Left ventricle myocardium superior (tissue), 1 donor: ENCODE data around the gene ZCCHC17. TPM values are rescaled to one million over a fixed set of nuclear protein-coding genes. Genes with fewer than 3 reads are reported as not detected.
A peak's percentile ranks its signal among the peaks of the same experiment; 100 is the strongest.
"Not testable (repeated sequence)": the region's sequence is repeated elsewhere in the genome, so short reads cannot be mapped to it uniquely, and the experiment has no call there.

Experiments used
- ATAC-seq: fragments of 200-7000 bp; cut with Tn5 transposase; one replicate; pipeline ENCODE4 v1.9.1; 2020; ENCODE audit warnings: mild to moderate bottlenecking, moderate library complexity
- DNase-seq: peaks from one replicate; pipeline ENCODE4 v3.0.0-alpha.2; 2020
- intact Hi-C: fragments of 100-400 bp; cut with micrococcal nuclease; formaldehyde crosslinking; loops from one replicate; pipeline ENCODE4 v1.11.0; 2022
- long read RNA-seq: library from polyadenylated mRNA; unstranded; transcript quantifications from one replicate; pipeline ENCODE4 v2.0.0, GENCODE V29; 2021
- total RNA-seq: library from RNA; stranded (reverse); fragmentation: NEBNext Ultra II Directional; extraction: Animal tissue kit (Norgen Biotek cat#: 25700); gene quantifications from one replicate; pipeline ENCODE4 v1.2.1, GENCODE V29; 2021
- donor health status: DM: no; HTN: yes; CAD: no; lungs with severe emphysema.

The ZCCHC17 gene, protein sequence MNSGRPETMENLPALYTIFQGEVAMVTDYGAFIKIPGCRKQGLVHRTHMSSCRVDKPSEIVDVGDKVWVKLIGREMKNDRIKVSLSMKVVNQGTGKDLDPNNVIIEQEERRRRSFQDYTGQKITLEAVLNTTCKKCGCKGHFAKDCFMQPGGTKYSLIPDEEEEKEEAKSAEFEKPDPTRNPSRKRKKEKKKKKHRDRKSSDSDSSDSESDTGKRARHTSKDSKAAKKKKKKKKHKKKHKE
- total RNA-seq: 11.1 TPM
- long read RNA-seq, transcript ZCCHC17-201 (8 exons, 1,605 nt): major isoform, 9 of 62 reads
- long read RNA-seq, partial matches to known transcripts: 2 of 62 reads
- long read RNA-seq, other reads (novel, unspliced or antisense): 51 of 62 reads

DNA sequence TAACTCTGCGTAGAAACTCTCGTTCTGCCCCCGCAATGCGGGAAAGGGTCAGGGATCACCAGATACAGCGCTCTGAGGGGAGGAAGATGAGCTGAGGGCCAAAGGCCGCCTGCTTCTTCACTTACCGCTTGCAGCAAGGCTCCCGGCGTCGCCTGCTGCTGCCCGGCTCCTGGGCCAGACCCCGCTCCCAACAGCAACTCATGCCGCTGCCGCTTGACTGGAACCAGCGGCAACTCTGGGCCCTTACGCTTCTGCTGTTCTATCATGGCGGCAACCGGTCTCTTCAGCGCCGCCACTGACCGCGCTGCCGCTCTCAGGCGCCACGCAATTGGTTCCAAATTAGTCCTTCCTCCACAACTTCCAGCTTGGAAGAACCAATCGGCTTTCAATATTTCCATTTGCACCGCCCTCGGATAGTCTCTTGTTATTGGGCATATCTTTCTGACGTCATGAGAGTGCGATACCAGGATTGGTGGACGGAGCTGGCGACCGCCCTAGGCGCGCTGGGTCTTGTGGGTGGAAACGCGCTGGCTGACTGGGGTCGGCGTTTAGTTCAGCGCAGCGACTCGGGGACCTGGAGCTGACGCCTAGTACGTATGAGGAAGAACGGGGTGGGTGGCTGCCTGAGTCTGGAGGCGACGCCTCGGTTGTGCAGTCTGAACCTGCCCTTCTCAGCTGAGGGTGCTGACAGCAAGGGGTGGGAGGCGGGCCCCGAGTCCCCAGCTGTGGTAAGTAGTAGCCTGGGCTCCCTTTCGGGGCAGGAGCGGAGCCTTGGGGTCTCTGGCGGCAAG is at the start of gene ZCCHC17, which contains the start of gene SNRNP40:
TSS of gene ZCCHC17 (plus strand) at position 547 of the 791 bp plus-strand sequence. CDS start 13,067 bp downstream, outside the sequence.
TSS of gene SNRNP40 (minus strand) at position 303 of the 791 bp plus-strand sequence. CDS start at position 266, 37 bp downstream.
- peak; percentile 99 for ATAC-seq
- DNase-seq: peak; percentile 94
- intact Hi-C loops: no loop called here

- ATAC-seq (no peak), DNase-seq (no peak)
- intact Hi-C loops: no loop called here
Measured at GRCh38 chr1:31248276-31248675, 48.6 kb upstream of the ZCCHC17 start.

GRCh38 chr1:31249854-31250253 is 47.0 kb upstream of the ZCCHC17 start:
- intact Hi-C loops: no loop called here
- no peak for DNase-seq
- no peak for ATAC-seq

DNA sequence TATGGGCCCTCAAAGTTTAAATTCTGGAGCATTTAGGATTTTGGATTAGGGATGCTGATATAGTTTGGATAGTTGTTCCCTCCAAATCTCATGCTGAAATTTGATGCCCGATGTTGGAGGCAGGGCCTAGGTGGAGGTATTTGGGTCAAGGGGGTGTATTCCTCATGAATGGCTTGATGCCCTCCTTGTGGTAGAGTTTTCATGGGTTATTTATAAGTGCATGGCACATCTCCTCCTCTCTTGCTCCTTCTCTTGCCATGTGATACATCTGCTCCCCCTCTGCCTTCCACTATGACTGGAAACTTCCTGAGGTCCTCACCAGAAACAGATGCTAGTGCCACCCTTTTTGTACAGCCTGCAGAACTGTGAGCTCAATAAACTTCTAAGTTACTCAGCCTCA is 39.6 kb upstream of the ZCCHC17 start:
- ATAC-seq: no peak
- no peak for DNase-seq
- intact Hi-C loops: no loop called here

DNA sequence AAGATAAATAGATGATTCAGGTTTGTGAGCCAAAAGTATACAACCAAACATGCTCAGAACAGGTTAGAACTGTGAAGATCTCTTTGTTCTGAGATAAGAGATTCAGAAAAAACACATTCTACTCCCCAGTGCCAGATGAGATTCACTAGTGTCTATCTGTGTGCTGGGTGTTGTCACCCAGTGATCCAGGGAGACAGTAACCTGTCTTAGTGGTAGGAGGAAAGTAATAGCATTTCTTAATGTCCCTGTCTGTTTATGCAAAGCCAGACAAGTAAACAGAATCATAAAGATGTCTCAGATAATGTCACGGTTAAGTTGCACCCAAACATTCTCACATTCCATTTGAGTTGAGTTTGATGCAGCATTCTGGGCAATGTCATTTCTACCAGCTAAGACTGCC is 38.3 kb upstream of the ZCCHC17 start:
- intact Hi-C loops: no loop called here
- DNase-seq (no peak), ATAC-seq (no peak)

DNA sequence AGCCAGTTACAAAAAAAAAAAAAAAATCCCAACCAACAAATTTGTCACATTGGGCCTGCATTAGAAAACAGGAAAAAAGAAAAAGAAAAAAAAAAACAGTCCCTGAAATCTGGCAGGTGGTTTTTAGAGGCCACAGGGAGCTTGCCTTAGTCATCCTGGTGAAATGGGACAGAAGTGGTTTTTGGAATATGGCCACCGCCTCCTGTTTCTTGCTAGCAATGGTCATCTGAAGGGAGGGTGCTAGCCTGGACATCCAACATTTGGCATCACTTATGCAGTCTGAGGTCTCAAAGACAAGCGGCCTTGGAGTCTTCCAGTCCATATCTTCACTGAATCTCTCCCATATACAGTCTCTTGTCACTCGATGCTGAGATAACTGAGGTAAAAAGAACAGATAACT is 37.1 kb upstream of the ZCCHC17 start:
- no peak for ATAC-seq
- no peak for DNase-seq
- intact Hi-C loops: no loop called here

DNA sequence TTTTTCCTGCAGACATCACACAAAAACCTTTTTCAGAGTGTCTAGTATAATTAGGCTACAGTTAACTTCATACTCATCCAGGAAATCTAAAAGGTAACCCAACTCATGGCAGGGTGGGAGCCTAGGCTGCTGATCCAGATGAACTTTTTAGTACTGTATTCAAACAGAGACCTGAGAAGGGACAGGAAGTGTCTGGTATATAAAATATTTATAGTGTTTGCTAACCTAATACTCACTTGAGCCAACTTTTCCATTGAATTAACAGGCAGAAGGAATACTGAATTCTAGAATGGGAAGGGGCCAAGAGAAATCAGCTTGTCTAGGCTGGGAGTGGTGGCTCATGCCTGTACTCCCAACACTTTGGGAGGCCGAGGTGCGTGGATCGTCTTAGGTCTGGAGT is 34.9 kb upstream of the ZCCHC17 start:
- intact Hi-C loops: no loop called here
- no peak for ATAC-seq
- DNase-seq: no peak

DNA sequence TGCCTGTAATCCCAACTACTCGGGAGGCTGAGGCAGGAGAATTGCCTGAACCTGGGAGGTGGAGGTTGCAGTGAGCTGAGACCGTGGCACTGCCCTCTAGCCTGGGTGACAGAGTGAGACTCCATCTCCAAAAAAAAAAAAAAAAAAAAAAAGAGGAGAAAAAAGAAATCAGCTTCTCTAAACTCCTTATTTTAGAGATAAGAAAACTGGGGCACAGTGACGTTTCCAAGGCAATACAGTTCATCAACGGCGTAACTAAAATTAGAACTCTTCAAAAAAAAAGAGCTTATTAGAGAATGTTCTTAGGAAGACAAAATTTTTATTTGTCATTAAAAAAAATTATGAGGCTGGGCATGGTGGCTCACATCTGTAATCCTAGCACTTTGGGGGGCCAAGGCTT is 34.4 kb upstream of the ZCCHC17 start:
- DNase-seq, ATAC-seq, intact Hi-C loops: not testable (repeated sequence)

DNA sequence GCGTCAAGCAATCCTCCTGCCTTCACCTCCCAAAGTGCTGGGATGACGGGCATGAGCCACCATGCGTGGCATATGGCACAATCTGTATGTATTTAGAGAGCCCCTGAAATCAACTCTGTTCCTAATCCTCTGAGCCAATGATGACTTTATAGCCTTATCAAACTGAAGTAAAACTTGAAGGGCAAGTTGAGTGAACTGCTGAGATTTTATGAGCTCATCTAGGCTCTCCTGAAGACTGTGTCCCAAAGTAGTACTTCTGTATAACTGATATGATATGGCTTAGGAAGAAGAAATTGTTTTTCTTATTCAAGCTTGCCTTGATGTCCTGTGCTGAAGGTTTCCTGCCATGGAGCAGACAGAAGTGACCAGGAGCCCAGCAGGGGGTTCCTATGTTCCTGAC is 33.4 kb upstream of the ZCCHC17 start:
- intact Hi-C loops: no loop called here
- ATAC-seq (no peak), DNase-seq (no peak)

DNA sequence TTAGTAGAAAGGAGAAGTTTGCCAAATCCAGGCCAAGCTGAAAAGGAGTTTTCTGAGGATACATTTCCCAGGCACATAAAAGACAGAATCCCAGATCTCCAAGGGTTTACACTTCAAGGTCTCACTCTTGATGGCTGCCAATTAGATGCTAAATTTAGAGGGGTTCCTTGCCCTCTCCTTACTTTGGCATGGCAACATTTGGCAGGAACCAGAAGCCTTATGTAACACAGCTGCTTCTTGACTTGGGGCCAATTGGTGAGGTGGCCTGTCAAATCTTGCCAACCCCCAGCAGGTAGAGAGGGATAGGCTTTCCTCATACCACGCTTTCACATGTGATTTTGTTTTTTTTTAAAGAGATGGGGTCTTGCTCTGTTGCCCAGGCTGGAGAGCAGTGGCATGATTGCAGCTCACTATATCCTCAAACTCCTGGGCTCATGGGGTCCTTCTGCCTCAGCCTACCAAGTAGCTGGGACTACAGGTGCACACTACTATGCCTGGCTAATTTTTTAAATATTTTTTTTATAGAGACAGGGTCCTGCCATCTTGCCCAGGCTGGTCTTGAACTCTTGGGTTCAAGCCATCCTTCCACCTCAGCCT is 31.9 kb upstream of the ZCCHC17 start:
- ATAC-seq: peak; percentile 92
- DNase-seq: peak; percentile 38

GRCh38 chr1:31266547-31266946 is 30.3 kb upstream of the ZCCHC17 start:
- ATAC-seq: no peak
- intact Hi-C loops: no loop called here
- DNase-seq: no peak

More for the DNA sequence above, 31.9 kb upstream of the ZCCHC17 start:
- intact Hi-C loops: no loop called here

GRCh38 chr1:31272369-31272768 is 24.5 kb upstream of the ZCCHC17 start:
- no peak for ATAC-seq
- intact Hi-C loops: no loop called here

GRCh38 chr1:31273619-31274018 is 23.2 kb upstream of the ZCCHC17 start:
- DNase-seq (no peak), ATAC-seq (no peak)
- intact Hi-C loops: no loop called here

More at GRCh38 chr1:31272369-31272768, 24.5 kb upstream of the ZCCHC17 start:
- no peak for DNase-seq

- intact Hi-C loops, DNase-seq, ATAC-seq: not testable (repeated sequence)
Measured at GRCh38 chr1:31282426-31282825, 14.4 kb upstream of the ZCCHC17 start.

- ATAC-seq, DNase-seq, intact Hi-C loops: not testable (repeated sequence)
Measured at GRCh38 chr1:31287791-31288190, 9.0 kb upstream of the ZCCHC17 start.

DNA sequence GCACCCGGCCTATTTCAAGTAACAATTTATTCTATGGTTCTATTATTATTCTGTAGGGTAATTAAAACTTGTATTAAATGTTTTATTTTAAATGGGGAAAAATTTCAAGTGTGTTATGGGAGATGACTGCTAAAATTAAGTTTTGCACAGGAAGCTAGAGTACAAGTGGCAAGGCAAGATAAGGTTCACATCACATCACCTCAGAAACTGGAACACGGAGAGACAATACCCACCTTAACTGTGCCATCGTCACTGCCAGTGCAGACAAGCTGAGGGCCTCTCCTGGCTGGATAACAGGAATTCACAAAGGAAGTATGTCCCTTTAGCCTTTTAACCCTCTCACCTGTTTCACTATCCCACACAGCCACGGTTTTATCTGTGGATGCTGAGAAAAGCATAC is 7.8 kb upstream of the ZCCHC17 start:
- ATAC-seq (no peak), DNase-seq (no peak)
- intact Hi-C loops: no loop called here

GRCh38 chr1:31295874-31296485 is 852 bp upstream of the ZCCHC17 start:
- intact Hi-C loops: no loop called here
- DNase-seq (no peak), ATAC-seq (no peak)

GRCh38 chr1:31297277-31298247 is 730 bp downstream of the ZCCHC17 start:
- no peak for ATAC-seq
- DNase-seq: no peak
- intact Hi-C loops: no loop called here
